Esophagus squamous epithelium (tissue), 5 donors: ENCODE results near the gene TIGD3. TPM values are rescaled to one million over a fixed set of nuclear protein-coding genes. Genes with fewer than 3 reads are reported as not detected.
A peak's percentile ranks its signal among the peaks of the same experiment; 100 is the strongest.

ENCODE experiments used
- DNase-seq: peaks from one replicate; lab custom pipeline; 2025; lab: John Stamatoyannopoulos, UW
- H3K27ac ChIP-seq, 4 donors: fragments of 200-600 bp; sonication (generic); one replicate each; pipeline ENCODE4 v1.5.1; 2016 to 2019; ENCODE audit warnings: mild to moderate bottlenecking in 1 of 4
- H3K27me3 ChIP-seq, 4 donors: fragments of 200-600 bp; sonication (generic); 1 replicate in 3 of 4; 2 replicates in 1 of 4; pipeline versions ENCODE4 v1.5.1 to v1.6.0; 2017 to 2021; ENCODE audit warnings: antibody characterized with exemption in 1 of 4
- H3K36me3 ChIP-seq, 3 donors: fragments of 200-600 bp; sonication (generic); one replicate each; pipeline ENCODE4 v1.5.1; 2016 to 2019
- H3K4me1 ChIP-seq, 3 donors: fragments of 200-600 bp; sonication (generic); one replicate each; pipeline ENCODE4 v1.5.1; 2017 to 2019
- H3K4me3 ChIP-seq, 4 donors: fragments of 200-600 bp; sonication (generic); 1 replicate in 3 of 4; 2 replicates in 1 of 4; pipeline ENCODE4 v1.5.1; 2016 to 2019; ENCODE audit warnings: mild to moderate bottlenecking in 2 of 4, moderate library complexity in 1 of 4
- H3K9me3 ChIP-seq, 3 donors: fragments of 200-600 bp; sonication (generic); one replicate each; pipeline ENCODE4 v1.5.1; 2016 to 2019
- CTCF ChIP-seq, 6 experiments: fragments of 450-650 bp in 4 of 6; fragments of 200-600 bp in 2 of 6; sonication (generic) in 2 of 6; IDR thresholded peaks; one replicate each; pipeline ENCODE4 v1.5.1; 2016 to 2019; ENCODE audit warnings: antibody characterized with exemption in 6 of 6, mild to moderate bottlenecking in 4 of 6, moderate library complexity in 4 of 6
- POLR2A ChIP-seq, 4 donors: fragments of 450-650 bp; IDR thresholded peaks; one replicate each; pipeline ENCODE4 v1.6.1; 2017; ENCODE audit warnings: antibody characterized with exemption in 4 of 4, mild to moderate bottlenecking in 4 of 4, moderate library complexity in 3 of 4
- WGBS, 2 donors: methylation state at CpG; one replicate each; pipeline ENCODE4 v1.1.5; 2018; 5-methylcytosine and 5-hydroxymethylcytosine counted together
- intact Hi-C: fragments of 100-400 bp; cut with DNase I; formaldehyde crosslinking; loops from one replicate; pipeline ENCODE4 v1.15.0; 2022
- total RNA-seq, 4 donors: library from RNA; depleted of rRNA; stranded (reverse); fragments of >200 nt; gene quantifications; one replicate each; pipeline ENCODE4 v1.1.0, GENCODE V29; 2016
- donor health status: DM: yes; HTN: yes; CAD: no.

The TIGD3 gene
- total RNA-seq, 4 donors from 2014 or later, result 0.13 to 1.3 (median 0.56) TPM

- H3K4me1 ChIP-seq, result peaks cover 16 to 54% (median 17%) of the 10 kb centered on the region in 3 donors
- no peaks in the 10 kb centered on the region for H3K9me3 ChIP-seq
- intact Hi-C loops, result no loop called here
- no peaks in the 10 kb centered on the region for H3K27me3 ChIP-seq
- peak overlapping the region; percentile 73 to 98 (median 82) for H3K4me3 ChIP-seq
- no peak for DNase-seq
- 17% methylated on average over 5 of the region's 5 CpGs for WGBS, 2 donors
- TF ChIP-seq CTCF (IDR thresholded peaks at IDR 0.05), result no peak
- TF ChIP-seq POLR2A (IDR thresholded peaks at IDR 0.05), result no peak
- peaks cover 0 to 27% (median 0%) of the 10 kb centered on the region in 3 donors for H3K36me3 ChIP-seq
- H3K27ac ChIP-seq, result peak overlapping the region; percentile 82 to 92 (median 89)
These were observed 19.8 kb upstream of the TIGD3 start for GRCh38 chr11:65334696-65335295.

- Histone ChIP-seq H3K9me3 (no peaks in the 10 kb centered on the region), H3K36me3 (peaks cover 4 to 66% (median 32%) of the 10 kb centered on the region in 3 donors), H3K27me3 (no peaks in the 10 kb centered on the region), H3K27ac (no peak overlapping the region), H3K4me1 (peaks cover 16 to 49% (median 17%) of the 10 kb centered on the region in 3 donors), H3K4me3 (no peak overlapping the region)
- intact Hi-C loops, result no loop called here
- TF ChIP-seq POLR2A (IDR thresholded peaks at IDR 0.05) (no peak), CTCF (IDR thresholded peaks at IDR 0.05) (no peak)
- DNase-seq, result no peak
- 87 to 89% methylated on average over 6 to 7 of the region's 7 CpGs for WGBS, 2 donors
These were observed 15.9 kb upstream of the TIGD3 start for GRCh38 chr11:65338676-65339075.

GRCh38 chr11:65340226-65340625, 14.3 kb upstream of the TIGD3 start:
- peaks cover 15 to 82% (median 47%) of the 10 kb centered on the region in 3 donors for H3K36me3 ChIP-seq

GRCh38 chr11:65341856-65342255, 12.7 kb upstream of the TIGD3 start:
- WGBS, 2 donors, result 84 to 85% methylated on average over 3 of the region's 3 CpGs

More at GRCh38 chr11:65340226-65340625, 14.3 kb upstream of the TIGD3 start:
- Histone ChIP-seq H3K27ac (no peak overlapping the region), H3K9me3 (no peaks in the 10 kb centered on the region), H3K4me1 (peaks cover 6 to 37% (median 7%) of the 10 kb centered on the region in 3 donors), H3K27me3 (no peaks in the 10 kb centered on the region), H3K4me3 (no peak overlapping the region)
- WGBS, 2 donors, result 91 to 93% methylated on average over 5 to 11 of the region's 11 CpGs
- intact Hi-C loops, result no loop called here
- no peak for TF ChIP-seq POLR2A (IDR thresholded peaks at IDR 0.05)
- TF ChIP-seq CTCF (IDR thresholded peaks at IDR 0.05), result no peak
- no peak for DNase-seq

More at GRCh38 chr11:65341856-65342255, 12.7 kb upstream of the TIGD3 start:
- Histone ChIP-seq H3K4me1 (peaks cover 0 to 23% (median 0%) of the 10 kb centered on the region in 3 donors), H3K36me3 (peaks cover 27 to 90% (median 64%) of the 10 kb centered on the region in 3 donors), H3K27ac (no peak overlapping the region), H3K27me3 (no peaks in the 10 kb centered on the region), H3K9me3 (no peaks in the 10 kb centered on the region), H3K4me3 (no peak overlapping the region)
- no peak for DNase-seq
- intact Hi-C loops, result no loop called here
- TF ChIP-seq CTCF (IDR thresholded peaks at IDR 0.05) (no peak), POLR2A (IDR thresholded peaks at IDR 0.05) (no peak)
